Left cardiac atrium (tissue), 4 donors: ENCODE measurements around the gene CEACAM20. TPM values are rescaled to one million over a fixed set of nuclear protein-coding genes. Genes with fewer than 3 reads are reported as not detected.
"Not testable (repeated sequence)": the region's sequence is repeated elsewhere in the genome, so short reads cannot be mapped to it uniquely, and the experiment has no call there.

ENCODE experiments used
- ATAC-seq, 2 donors: fragments of 200-7000 bp; cut with Tn5 transposase; one replicate each; pipeline ENCODE4 v1.9.1; 2020; ENCODE audit warnings: mild to moderate bottlenecking in 2 of 2, moderate library complexity in 2 of 2
- DNase-seq: peaks from one replicate; pipeline ENCODE4 v3.0.0-alpha.2; 2020
- intact Hi-C, 2 donors: fragments of 100-400 bp; cut with DNase I; formaldehyde crosslinking; loops; one replicate each; pipeline versions ENCODE4 v1.14.1 to v1.15.1; 2022 to 2023
- total RNA-seq, 2 donors: library from RNA; stranded (reverse); fragmentation: NEBNext Ultra II Directional; extraction: Animal tissue kit (Norgen Biotek cat#: 25700); gene quantifications; one replicate each; pipeline ENCODE4 v1.2.1, GENCODE V29; 2021
- donor health status: DM: no; HTN: yes; CAD: no.
- donor health status: DM: no; HTN: yes; CAD: no; lungs with severe emphysema.
- donor health status: DM: yes; HTN: yes; CAD: no.
- donor health status: Dilated cardiomyopathy.

Gene CEACAM20
- total RNA-seq, 2 donors from 2014 or later, result not detected

- no peak for ATAC-seq
- intact Hi-C loops, result no loop called here
These were observed 22.8 kb upstream of the CEACAM20 start for GRCh38 chr19:44552324-44552723.

GRCh38 chr19:44551850-44552249 lies 22.4 kb upstream of the CEACAM20 start:
- intact Hi-C loops, result no loop called here
- ATAC-seq (no peak), DNase-seq (no peak)

More at GRCh38 chr19:44552324-44552723, 22.8 kb upstream of the CEACAM20 start:
- no peak for DNase-seq

- intact Hi-C loops, DNase-seq, ATAC-seq: not testable (repeated sequence)
These were observed 21.5 kb upstream of the CEACAM20 start for GRCh38 chr19:44550976-44551375.

GRCh38 chr19:44549507-44549906 lies 20.0 kb upstream of the CEACAM20 start:
- ATAC-seq (no peak), DNase-seq (no peak)
- intact Hi-C loops, result no loop called here

- ATAC-seq (no peak), DNase-seq (no peak)
- intact Hi-C loops, result no loop called here
These were observed 19.3 kb upstream of the CEACAM20 start for GRCh38 chr19:44548736-44549135.

GRCh38 chr19:44544031-44544430 lies 14.6 kb upstream of the CEACAM20 start:
- ATAC-seq (no peak), DNase-seq (no peak)
- intact Hi-C loops, result no loop called here

- intact Hi-C loops, result no loop called here
- DNase-seq (no peak), ATAC-seq (no peak)
These were observed 13.2 kb upstream of the CEACAM20 start for GRCh38 chr19:44542671-44543070.

- ATAC-seq (no peak), DNase-seq (no peak)
- intact Hi-C loops, result no loop called here
These were observed 11.3 kb upstream of the CEACAM20 start for GRCh38 chr19:44540736-44541135.

GRCh38 chr19:44539991-44540390 lies 10.5 kb upstream of the CEACAM20 start:
- DNase-seq (no peak), ATAC-seq (no peak)
- intact Hi-C loops, result no loop called here

- intact Hi-C loops, result no loop called here
- DNase-seq, result no peak
- ATAC-seq, result no peak
These were observed 9.9 kb upstream of the CEACAM20 start for GRCh38 chr19:44539236-44539826.

GRCh38 chr19:44535361-44535760 lies 5.9 kb upstream of the CEACAM20 start:
- ATAC-seq, intact Hi-C loops: not testable (repeated sequence)

GRCh38 chr19:44532819-44533218 lies 3.3 kb upstream of the CEACAM20 start:
- no peak for DNase-seq
- intact Hi-C loops, result no loop called here
- ATAC-seq, result no peak

More at GRCh38 chr19:44535361-44535760, 5.9 kb upstream of the CEACAM20 start:
- DNase-seq, result not testable (repeated sequence)

GRCh38 chr19:44530777-44531176 lies 1.3 kb upstream of the CEACAM20 start:
- DNase-seq (no peak), ATAC-seq (no peak)
- intact Hi-C loops, result no loop called here

GRCh38 chr19:44527554-44527953 lies 1.9 kb downstream of the CEACAM20 start:
- intact Hi-C loops, result no loop called here
- ATAC-seq, result no peak
- DNase-seq, result no peak

- DNase-seq (no peak), ATAC-seq (no peak)
- intact Hi-C loops, result no loop called here
These were observed 3.6 kb downstream of the CEACAM20 start for GRCh38 chr19:44525721-44526430.

- intact Hi-C loops, result no loop called here
- ATAC-seq (no peak), DNase-seq (no peak)
These were observed 8.1 kb downstream of the CEACAM20 start for GRCh38 chr19:44521370-44521769.

GRCh38 chr19:44517146-44517545 lies 12.3 kb downstream of the CEACAM20 start:
- ATAC-seq (no peak), DNase-seq (no peak)
- intact Hi-C loops, result no loop called here

GRCh38 chr19:44515907-44516306 lies 13.6 kb downstream of the CEACAM20 start:
- DNase-seq (no peak), ATAC-seq (no peak)

GRCh38 chr19:44515031-44515430 lies 14.4 kb downstream of the CEACAM20 start:
- ATAC-seq (no peak), DNase-seq (no peak)
- intact Hi-C loops, result no loop called here

More at GRCh38 chr19:44515907-44516306, 13.6 kb downstream of the CEACAM20 start:
- intact Hi-C loops, result no loop called here

GRCh38 chr19:44512326-44513298 lies 16.9 kb downstream of the CEACAM20 start:
- intact Hi-C loops, result no loop called here
- ATAC-seq, result no peak
- no peak for DNase-seq
